GM21447 (cell line): ENCODE results near the gene AGPAT4.
"Not testable (repeated sequence)": the region's sequence is repeated elsewhere in the genome, so short reads cannot be mapped to it uniquely, and the experiment has no call there.

Experiments used
- ATAC-seq: cut with Tn5 transposase; IDR thresholded peaks from one replicate; pipeline ENCODE4 v1.9.1; 2021; ENCODE audit not compliant: unreplicated experiment

AGPAT4 gene

DNA sequence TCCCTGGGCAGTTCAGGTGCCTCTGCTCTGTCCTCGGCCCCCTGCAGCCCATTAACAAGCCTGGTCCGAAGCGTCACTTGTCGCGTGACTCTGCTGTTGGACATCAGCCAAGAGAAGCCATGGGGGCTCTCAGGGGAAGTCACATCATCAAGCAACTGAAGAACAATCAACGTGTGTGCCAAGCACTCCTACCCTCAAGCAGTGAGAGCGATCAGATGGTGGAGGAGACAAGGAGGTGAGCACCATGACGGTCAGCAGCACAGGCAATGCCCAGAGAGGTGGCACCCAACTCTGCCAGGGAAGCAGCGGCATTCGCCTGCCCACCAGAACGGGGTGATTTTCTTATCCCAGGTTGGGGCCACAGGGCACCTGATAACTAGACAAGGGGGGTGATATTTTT, 132.7 kb downstream of the AGPAT4 start:
- no peak for ATAC-seq

DNA sequence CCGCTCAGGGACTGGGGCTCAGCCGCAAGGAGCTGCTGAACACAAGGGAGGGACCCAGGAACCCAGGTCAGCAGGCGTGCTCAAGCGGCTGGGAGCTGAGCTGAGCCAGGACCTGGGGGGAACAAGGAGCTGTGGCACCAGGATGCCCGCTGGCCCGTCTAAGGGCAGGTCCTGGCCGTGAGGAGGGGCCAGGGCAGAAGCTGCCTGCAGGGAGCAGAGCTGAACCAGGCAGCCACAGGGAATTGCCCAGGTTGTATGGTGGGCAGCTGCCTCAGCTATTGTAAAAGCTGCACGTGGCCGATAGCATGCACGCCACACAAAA, 133.3 kb downstream of the AGPAT4 start:
- ATAC-seq = no peak

DNA sequence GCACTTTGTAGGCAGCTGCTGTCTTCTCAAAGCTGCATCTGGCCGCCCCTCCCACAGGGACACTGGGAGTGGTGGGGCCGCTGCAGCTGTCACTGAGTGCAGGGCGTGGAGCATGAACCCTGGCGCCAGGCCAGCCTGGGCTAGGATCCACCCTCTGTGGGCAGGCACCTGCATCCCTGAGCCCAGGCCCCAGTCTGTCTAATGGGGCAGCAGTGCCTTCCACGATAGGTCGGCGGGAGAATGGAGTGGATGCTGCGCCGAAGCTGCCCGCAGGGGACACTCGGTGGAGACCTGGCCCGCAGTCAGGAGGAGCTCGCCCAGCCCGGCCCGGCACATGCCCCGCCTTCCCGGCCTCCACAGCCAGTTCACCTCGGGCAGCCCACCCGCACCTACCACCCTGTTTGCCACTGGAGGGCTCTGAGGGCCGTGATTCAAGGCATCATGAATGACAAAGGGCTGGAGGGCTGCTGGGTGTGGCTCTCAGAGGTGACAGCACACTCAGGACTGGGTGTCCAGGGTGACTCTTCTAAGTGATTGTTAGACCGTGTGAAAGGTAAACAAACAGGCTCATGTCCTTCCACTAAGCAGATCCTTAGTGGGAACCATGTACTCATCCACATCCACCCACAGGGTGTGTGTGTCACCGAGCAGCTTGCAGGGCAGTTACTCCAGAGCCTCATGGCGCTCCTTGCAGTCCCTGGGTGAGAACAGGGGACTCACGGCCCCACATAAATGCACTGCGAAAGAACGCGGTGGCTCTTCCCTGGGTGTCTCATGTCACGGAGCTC, 133.9 kb downstream of the AGPAT4 start:
- no peak for ATAC-seq

DNA sequence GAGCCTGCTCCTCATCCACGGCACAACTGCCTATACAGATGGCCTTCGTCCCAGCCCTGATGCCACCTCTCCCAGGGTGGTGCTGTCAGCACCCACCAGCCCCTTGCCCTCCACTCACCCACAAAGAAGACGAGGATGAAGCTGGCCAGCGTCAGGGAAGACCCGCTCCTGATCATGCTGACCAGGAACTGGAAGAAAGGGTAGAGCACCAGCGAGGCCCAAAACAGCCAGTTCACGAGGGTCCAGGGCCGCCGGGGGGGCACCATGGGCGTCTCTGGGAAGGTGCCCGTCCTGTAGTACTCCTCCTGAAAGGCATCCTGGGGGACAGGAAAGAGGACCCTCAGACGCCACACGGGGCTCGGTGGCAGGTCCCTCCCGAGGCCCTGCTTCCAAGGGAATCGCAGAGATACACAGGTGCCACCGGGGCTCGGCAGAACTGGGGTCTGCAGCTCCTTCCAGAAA, 134.5 kb downstream of the AGPAT4 start:
- ATAC-seq = no peak

DNA sequence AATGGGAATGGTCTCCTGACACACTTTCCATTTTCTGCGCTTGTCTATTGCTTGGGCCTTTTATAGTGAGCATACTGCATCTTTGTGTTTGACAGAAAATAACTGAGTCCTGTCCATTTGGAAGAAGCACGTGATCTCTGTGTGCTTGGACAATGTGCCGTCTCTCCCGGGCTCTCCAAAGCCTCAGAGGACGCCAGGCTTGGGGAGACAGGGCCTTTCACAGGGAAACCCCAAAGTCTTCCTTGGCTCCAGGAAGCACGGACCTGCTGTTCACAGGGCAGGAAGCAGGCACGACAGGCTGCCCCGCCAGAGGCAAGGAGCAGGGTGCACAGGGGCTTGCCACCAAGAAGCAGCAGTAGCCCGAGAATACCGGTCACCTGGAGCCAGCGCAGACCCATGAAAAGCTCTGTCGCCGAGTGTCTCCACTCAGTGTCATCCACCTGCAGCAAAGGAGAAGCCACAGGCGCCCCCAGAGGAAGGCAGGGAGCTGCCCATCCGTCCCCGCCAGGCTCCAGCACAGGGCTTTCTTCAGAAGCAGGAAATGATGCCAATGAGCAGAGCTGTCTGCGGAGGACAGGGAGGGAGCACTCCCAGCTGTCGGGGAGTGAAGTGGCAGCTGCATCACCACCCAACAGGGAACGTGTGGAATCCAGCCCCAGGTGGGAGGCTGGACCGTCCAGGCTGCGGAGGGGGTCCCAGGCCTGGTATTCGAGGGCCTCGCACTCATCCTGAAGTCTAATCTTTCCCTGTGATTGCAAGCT, 135.1 kb downstream of the AGPAT4 start:
- ATAC-seq = no peak

DNA sequence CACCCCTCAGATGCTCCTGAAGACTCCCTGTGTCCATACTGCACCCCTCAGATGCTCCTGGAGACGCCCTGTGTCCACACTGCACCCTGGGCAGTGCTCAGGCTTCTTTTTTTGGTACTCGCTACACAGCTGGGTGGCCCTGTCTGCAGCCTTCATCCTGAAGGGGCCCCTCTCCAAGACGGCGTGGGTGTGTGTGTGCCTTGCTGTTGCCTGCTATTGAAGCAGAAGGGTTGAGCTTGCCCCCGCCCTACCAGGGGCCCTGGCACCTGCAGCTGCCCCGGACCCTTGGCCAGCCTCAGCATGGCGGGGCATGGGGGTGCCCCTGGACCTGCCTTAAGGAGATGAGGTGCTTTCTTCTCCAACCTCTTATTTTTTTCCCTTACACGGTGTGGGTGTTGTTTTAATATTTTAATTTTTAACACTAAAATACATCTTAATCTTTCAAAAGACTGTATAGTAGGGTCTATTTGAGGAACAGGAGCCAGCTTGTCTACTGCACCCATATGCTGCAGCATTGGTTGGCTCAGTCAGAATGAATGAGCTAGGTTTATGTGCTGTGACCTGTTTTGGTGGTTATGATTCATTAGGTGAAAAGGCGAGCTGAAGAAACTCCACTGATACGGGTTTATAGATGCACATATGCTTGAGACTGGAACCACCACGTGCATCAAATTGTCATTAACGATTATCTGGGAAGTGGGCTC, 135.9 kb downstream of the AGPAT4 start:
- no peak for ATAC-seq

DNA sequence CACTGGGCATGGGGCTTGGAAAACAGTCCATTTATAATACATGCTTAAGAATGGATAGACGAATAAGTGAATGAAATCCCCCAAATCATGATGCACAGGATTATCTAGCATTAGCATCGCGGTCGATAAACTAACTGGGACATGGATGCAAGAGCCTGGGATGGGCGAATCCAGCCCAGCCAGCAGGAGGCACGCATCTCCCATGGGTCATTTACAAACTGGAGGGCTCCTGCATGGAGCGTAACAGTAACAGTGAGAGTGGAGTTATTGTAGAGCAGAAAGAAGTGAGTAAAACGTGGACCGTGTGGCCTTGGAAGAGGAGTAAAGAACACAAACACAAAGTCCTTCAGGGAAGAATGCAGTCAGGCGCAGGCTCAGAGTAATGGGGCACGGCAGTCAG, 136.5 kb downstream of the AGPAT4 start:
- no peak for ATAC-seq

DNA sequence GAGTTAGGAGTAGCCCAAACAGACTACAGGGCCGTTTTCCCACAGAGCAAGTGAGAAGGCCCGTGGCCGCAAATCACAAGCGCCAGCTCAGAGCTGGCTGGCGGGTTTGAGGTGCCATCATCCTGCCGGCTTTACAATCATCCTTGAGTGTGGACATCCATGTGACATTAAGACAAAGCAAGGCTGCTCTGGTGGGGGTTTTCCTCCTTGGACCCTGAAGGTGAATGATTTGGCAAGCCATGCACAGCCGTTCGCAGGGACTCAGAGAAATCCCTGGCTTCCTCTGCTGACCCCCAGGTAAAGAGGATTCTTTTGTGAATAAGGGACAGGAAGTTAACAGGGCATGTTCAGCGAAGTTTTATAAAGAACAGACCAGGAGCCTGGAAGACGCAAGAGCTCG, 137.2 kb downstream of the AGPAT4 start:
- no peak for ATAC-seq

DNA sequence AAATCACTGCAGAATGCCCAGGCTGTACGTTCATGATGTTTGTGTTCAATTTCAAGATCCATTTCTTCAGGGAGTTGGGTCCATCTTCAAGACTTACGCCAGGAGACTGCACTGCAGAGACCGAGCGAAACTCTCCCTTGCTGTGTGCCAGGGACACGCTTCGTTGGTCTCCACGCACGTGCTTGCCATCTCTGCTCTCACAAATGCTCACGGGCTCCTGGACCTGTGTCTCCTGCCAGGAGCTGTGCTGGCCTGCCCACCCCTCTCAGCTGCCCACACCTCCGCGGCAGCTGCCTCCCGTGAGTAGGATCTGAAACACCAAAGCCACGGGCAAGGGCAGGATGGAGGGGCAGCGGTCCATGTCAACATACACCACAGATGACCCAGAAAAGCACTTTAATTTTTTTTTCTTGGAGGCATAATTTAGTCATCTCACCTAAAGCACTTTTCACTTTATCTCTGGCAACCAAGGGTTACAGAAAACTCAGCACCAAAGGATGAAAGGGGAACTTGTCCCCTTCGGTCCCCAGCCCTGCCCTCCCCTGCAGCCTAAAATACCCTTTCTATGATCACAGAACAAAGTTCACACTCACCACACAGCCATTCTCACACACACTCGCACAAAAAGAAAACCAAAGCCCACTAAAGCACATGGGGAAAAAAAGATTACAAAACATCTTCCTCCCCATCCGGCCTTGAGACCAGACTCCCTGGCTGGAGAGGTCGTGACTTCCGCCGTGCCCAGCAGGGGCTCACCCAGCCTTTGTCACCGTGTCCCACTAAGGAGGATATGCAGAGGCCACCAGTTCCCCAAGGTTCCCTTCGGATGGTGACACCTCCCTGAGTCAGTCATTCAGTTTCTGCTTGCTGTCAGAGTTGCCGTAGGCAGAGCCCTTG, 137.9 kb downstream of the AGPAT4 start:
- ATAC-seq = no peak

DNA sequence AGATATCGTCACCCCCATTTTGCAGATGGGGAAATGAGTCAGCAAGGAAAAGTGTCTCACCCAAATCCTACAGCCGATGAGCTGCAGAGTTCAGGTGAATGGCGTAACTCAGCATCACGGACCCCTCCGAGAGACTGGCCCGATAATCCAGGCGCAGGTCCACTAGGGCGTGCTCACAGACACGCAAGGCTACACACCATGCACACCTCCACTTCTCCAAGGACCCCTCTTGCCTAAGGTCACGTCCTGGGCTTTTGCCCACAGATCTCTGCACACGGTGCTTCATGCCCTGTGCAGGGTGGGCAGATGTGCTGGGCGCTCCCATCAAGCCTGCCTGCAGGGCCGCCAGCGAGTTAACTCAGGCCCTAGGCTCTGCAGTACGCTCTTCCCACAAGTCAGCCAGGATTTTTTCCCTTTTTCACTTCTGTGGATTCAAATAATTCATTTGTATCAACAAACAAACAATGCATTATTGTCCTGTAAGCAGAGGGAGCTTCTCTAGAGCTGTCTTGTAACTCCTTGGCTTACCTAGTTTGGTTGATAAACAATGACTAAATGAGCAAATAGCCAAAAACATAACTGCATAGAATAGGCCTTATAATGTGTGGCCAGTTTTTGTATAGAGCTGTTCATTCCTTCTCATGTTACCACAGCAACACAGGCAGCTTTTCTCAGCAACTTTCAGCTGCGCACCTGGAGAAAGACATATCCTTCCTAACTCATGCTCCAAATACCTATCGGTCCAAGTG, 139.1 kb downstream of the AGPAT4 start:
- ATAC-seq = no peak

DNA sequence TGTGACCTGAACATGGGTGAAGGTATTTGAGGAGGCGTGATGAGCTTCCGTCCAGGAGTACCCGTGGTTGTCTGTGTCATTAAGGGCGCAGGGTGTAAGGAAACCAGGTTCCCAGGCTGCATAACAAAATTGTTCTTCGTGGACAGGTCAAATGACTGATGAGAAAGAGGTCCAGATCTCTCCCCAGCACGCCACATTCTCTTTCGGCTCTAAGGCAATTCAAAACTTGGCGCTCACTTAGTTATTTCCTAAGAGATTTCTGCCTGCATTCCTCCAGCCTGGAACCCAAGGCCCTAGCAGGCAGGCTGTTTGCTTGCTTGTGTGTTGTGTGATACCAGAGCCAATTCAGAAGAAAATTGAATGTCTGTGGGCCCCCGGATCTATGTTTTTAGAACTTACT, 139.9 kb downstream of the AGPAT4 start:
- ATAC-seq = no peak

DNA sequence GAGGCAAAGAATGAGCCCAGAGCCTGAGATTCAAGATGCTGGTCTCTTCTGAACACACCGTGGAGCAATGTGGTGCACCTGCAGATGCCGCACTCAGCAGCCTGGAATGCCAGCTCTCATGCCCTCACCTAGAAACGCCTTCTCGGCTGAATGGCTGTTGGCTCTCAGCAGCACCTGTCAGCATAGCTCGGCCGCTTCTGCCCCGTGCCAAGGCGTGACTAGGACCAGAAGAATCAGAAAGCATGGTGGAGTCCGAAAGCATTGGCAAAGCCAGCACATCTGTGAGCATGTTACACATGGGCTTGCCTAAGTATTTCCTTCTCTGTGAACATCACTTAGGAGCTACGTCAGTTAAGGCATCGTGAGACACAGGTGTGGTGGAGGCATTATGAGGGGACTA, 141.5 kb downstream of the AGPAT4 start:
- ATAC-seq = no peak

DNA sequence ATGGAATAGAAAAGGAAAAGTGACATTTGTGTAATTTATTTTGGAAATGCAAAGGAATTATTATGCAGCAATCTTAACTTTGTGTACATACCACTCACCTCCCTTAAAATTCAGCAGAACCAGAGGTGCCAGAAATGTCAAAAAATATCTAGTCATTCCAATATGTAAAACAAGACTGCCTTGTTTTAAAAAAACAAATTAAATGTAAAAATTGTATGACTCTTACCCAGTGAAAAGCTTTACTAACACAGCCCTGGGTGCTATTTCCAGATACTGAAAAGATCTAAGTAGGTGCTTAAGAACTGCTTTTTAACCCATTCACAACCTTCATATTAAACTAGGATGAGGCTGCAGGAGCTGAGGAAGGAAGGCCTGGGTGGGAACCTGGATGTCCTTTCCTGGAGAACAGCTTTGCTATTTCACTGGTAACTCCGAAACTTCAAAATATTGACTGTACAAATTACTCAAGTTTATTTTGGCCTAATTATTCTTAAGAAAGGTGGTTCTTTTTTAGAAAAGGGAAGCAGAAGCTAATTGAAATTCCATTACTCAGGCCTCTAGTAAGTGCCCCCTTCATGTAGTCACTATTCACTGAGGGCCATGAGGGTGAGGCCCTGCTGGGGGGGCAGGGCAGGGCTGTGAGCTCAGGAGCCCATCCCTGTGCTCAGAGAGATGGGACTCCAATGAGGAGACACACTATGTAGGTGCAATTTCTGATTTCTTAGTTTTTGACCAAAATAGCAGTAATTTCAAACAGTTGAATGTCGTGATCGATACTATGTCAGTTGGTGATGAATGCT, 142.7 kb downstream of the AGPAT4 start:
- ATAC-seq = no peak

DNA sequence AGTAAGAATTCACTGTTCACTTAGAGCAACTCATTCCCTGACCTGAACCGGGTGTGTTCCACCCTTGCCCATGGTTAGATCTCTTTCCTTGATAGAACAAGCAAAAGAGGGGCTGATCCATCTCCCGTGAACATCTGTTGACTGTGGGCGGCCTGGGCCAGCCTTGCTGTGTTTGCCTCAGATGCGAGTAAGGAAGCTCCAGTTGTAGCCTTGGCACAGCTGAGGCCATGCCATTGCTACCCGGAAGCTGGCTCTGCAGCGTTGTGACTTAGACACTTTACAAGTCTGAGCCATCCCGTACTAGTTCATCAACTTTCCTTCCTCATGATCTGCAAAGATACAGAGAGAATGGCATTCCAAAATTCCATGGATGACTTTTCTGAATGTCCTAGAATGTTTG, 143.3 kb downstream of the AGPAT4 start:
- ATAC-seq = no peak

DNA sequence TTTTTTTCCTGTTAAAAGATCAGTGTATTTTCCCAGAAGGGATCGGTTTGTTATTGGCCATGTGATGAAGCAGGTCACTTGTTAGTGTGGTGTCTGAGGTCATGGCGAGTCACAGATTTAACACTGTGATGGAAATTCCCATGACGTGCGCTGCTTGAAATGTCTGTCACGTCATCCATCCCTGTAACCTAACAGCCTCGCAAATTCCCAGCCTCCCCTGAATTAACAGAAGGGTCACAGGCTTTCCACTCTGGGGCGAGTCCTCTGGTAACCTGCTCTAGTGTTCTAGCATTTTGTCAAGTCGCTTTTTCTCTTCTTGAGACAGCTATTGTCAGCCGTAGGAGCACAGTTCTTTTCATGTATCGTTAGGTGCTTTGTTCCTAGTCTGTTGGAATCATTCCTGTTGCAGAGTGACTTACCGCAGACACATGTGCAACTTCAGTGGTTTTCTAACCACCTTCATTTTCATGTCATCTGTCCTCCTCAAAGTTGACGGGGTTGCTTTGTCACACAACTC, 145.1 kb downstream of the AGPAT4 start:
- ATAC-seq = no peak

DNA sequence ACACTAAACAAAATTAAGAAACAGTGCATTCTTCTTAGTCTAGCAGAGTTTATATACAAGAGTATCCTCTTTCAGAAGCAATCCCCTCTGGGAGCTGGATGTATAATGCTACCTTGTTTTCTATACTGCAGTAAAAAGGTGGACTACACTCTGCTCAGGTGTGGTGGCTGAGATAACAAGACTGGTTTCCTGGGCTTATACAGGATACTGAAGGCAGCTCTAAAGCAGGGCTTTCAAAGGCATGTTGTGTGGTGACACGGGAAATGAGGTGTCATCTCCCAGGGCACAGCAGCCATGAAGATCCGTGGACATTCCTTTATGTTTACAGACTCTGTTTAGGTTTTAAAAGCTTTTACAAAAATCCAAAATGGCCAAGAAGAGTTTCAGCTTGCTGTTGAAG, 145.6 kb downstream of the AGPAT4 start:
- no peak for ATAC-seq

DNA sequence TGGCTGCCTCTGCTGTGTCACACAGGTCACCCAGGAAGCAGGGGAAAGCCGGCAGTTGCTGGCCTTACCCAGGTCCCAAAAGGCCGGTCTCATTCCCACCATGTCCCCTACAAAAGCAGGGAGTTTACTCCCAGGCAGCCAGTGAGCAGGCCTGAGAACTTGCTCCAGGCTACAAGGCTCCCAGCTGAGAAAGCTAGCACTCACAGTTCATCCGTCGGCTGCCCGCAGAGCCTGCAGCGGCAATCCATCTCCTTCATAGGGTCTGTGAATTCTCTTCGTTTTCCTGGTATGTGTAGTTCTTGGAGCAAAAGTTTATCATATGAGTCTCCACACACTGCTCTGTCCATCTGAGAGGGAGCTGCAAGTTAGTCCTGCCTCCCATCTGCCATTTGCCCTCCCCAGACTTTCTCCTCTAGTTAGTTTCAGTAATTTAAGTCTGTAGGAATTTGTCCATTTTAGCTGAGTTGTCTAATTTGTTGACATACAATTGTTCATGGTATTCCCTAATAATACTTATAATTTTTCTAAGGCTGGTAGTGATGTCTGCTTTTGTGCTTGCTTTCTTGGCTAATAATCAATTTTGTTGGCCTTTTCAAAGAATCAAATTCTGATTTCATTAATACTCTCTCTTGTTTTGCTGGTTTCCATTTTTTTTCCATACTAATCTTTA, 146.7 kb downstream of the AGPAT4 start:
- ATAC-seq = no peak

DNA sequence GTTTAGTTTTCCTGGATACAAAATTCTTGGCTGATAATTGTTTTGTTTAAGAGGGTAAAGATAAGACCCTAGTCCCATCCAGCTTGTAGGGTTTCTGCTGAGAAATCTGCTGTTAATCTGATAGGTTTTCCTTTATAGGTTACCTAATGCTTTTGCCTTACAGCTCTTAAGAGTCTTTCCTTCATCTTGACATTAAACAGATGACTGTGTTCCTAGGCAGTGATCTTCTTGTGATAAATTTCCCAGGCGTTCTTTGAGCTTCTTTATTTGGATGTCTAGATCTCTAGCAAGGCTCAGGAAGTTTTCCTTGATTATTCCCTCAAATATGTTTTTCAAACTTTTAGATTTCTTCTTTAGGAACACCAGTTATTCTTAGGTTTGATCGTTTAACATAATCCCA, 148.3 kb downstream of the AGPAT4 start:
- no peak for ATAC-seq

DNA sequence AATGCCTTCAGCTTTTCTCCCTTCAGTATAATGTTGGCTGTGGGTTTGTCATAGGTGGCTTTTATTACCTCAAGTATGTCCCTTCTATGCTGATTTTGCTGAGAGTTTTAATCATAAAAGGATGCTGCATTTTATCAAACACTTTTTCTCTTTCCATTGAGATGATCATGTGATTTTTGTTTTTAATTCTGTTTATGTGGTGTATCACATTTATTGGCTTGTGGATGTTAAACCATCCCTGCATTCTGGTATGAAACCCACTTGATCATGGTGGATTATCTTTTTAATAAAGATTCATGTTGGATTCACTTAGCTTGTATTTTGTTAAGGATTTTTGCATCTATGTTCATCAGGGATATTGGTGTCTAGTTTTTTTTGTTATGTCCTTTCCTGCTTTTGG, 150.5 kb downstream of the AGPAT4 start:
- not testable (repeated sequence) for ATAC-seq
